Fibroblast of the aortic adventitia (primary cell): ENCODE results near the gene ORM2. TPM values are rescaled to one million over a fixed set of nuclear protein-coding genes. Genes with fewer than 3 reads are reported as not detected.

Experiments
- DNase-seq: peaks from one replicate; pipeline ENCODE4 v3.0.0-alpha.2; 2010; ENCODE audit warnings: low read depth
- H3K4me3 ChIP-seq: 2 replicates; pipeline ENCODE4 v1.5.1; 2011; ENCODE audit warnings: low read depth, mild to moderate bottlenecking, control low read depth, low read length, moderate library complexity
- total RNA-seq: library from RNA; depleted of rRNA; stranded (reverse); fragments of >200 nt; gene quantifications from 2 replicates; pipeline ENCODE4 v1.2.3, GENCODE V29; 2012; ENCODE audit warnings: low replicate concordance
- TF ChIP-seq, protein P1 (sequence below): IDR thresholded peaks from 2 replicates; pipeline ENCODE4 v1.5.1; 2011; ENCODE audit warnings: mild to moderate bottlenecking, low read length, control low read depth, inconsistent platforms; ENCODE audit not compliant: insufficient read depth

The ORM2 gene
- total RNA-seq, 1 donor: not detected

DNA sequence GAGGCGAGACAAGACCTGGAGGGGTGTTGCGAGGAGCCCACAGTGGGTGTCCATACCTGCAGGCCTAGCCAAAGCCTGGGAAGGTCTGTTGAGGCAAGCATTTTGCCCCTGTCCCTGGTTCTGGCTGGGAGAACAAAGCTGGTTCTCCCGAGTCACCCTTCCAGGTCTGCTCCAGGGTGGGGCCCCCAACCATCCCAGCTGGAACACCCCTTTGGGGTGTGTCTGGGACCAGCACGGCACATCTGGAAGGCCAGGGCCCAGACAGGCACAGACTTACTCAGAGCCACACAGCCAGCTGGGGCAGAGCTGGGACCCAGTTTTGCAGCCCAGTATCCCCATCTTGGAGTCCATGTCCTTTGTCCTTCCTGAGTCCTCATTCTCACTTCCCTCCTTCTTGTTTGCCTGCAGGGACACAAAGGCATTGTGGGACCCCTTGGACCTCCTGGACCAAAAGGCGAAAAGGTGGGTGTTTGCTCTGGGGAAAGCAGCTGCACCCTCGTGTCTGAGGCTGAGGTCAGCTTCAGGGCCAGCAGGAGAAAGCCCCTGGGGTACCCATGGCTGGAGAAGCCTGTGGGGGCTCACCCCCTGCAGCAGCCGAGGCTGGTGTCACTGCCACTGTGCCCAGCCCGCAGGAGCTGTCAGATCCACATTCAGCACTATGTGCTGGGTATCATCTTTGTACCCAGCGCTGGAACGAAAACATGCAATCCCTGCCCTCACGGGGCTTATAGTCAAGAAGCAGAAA, 45.2 kb upstream of the ORM2 start:
- H3K4me3 ChIP-seq: no peak overlapping the region
- TF ChIP-seq, protein P1, sequence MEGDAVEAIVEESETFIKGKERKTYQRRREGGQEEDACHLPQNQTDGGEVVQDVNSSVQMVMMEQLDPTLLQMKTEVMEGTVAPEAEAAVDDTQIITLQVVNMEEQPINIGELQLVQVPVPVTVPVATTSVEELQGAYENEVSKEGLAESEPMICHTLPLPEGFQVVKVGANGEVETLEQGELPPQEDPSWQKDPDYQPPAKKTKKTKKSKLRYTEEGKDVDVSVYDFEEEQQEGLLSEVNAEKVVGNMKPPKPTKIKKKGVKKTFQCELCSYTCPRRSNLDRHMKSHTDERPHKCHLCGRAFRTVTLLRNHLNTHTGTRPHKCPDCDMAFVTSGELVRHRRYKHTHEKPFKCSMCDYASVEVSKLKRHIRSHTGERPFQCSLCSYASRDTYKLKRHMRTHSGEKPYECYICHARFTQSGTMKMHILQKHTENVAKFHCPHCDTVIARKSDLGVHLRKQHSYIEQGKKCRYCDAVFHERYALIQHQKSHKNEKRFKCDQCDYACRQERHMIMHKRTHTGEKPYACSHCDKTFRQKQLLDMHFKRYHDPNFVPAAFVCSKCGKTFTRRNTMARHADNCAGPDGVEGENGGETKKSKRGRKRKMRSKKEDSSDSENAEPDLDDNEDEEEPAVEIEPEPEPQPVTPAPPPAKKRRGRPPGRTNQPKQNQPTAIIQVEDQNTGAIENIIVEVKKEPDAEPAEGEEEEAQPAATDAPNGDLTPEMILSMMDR: no peak
- no peak for DNase-seq

DNA sequence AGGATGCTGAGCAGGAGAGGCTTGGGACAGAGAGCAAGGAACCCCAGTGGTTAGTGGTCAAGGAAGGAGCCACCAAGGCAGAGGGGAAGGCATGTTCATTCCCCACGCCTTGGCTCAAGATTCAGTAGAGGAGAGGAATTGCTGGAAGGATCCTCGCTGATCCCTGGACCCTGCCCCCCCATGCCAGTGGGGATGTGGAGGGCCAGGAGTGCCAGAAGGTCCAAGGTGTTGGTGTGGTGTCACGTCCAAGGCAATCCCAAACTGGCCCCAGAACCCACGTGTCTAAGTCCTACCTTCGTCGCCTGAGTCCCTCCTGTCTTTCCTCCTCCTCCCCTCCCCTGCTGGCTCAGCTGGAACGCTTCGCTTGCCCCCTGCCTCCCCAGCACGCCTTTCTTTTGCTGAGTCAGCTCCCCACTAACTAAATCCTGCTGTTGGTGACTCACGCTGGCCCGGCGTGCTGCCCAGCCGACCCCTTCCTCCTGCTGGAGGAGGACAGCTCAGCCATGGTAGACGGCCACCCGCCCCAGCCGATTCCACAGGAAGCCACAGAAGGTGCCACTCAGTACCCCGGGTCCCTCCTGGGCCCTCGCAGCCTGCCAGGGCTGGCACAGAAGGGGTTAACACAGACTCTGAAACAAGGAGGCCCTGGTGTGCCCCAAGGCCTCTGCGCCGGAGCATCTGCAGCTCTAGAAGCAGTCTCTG, 44.4 kb upstream of the ORM2 start:
- H3K4me3 ChIP-seq: no peak overlapping the region
- TF ChIP-seq, protein P1: peak; percentile 26
- peak; percentile 88 for DNase-seq

DNA sequence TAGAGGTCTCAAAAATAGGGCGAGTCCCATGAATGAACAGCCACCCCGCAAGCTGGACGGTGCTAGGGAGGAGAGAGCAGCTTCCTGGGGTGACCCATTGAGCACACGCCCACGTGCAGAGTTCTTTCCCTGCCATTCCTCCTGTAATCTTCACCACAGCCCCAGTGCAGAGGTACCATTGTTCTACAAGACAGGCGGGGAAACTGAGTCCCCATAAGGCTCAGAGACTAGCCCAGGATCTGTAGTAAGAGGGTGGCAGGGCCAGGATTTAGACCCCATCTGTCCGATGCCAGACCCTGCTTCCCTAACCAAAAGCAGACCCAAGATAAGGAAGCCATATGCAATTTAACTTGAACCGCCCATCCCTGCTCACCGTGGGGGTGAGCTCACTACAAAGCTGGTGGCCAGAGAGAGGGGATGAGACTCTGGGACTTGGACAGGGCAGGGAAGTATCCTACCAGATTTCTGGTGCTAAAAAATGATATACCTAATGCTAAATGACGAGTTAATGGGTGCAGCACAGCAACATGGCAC, 43.5 kb upstream of the ORM2 start:
- no peak overlapping the region for H3K4me3 ChIP-seq
- DNase-seq: no peak
- TF ChIP-seq, protein P1: no peak

DNA sequence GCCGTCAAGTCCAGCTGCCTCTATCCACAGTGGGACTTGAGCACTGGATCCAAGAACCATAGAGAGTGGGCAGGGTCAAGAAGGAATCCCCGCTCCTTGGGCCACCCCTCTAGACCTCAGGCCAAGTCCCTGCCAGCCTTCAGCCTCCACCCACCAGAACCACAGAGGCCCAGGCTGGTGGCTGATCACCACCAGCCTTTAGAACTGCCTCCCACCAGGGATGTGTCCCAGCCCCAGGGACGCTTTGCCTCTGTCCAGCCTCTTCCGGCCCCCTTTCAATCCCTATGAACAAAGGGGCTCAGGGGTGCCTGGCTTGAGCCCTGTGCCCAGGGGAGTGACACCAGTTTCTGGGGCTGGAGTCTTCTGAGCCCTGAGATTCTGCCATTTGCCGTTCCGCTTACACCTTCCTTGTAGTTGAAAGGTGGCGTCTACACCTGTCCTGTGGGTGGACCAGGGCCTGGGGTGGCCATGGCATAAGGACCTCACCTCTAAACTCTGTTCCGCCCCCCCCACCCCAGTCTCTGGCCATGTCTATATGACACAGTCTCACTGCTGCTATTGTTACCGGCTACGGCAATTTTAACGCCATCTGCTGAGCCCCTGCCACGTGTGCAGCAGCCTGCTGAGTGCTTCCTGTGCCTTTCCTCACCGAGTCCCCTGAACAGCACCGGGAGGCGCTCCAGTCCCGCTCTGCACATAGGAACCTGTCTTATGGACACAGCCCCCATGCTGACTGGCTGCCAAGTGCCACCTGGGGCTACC, 42.5 kb upstream of the ORM2 start:
- TF ChIP-seq, protein P1: no peak
- no peak overlapping the region for H3K4me3 ChIP-seq
- DNase-seq: no peak

DNA sequence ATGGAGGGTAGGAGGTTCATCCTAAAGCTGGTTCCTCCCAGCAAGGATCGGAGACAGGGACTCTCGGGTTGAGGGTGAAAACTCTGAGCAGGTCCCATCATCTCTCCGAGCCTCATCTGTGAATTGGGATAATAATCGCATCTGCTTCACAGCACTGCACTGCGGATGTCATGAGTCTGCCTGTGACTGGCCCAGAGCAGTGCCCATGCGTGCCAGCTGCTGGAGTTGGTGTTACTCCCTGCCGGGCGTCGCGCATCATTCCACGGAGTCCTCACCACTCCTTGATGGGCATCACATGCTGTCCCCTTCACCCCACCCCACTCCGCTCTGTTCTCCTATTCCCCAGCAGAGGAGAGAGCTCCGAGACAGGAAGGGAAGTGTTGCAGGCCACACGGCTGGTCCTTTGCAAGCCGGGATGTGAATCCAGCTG, 41.9 kb upstream of the ORM2 start:
- no peak overlapping the region for H3K4me3 ChIP-seq
- no peak for DNase-seq
- TF ChIP-seq, protein P1: no peak

DNA sequence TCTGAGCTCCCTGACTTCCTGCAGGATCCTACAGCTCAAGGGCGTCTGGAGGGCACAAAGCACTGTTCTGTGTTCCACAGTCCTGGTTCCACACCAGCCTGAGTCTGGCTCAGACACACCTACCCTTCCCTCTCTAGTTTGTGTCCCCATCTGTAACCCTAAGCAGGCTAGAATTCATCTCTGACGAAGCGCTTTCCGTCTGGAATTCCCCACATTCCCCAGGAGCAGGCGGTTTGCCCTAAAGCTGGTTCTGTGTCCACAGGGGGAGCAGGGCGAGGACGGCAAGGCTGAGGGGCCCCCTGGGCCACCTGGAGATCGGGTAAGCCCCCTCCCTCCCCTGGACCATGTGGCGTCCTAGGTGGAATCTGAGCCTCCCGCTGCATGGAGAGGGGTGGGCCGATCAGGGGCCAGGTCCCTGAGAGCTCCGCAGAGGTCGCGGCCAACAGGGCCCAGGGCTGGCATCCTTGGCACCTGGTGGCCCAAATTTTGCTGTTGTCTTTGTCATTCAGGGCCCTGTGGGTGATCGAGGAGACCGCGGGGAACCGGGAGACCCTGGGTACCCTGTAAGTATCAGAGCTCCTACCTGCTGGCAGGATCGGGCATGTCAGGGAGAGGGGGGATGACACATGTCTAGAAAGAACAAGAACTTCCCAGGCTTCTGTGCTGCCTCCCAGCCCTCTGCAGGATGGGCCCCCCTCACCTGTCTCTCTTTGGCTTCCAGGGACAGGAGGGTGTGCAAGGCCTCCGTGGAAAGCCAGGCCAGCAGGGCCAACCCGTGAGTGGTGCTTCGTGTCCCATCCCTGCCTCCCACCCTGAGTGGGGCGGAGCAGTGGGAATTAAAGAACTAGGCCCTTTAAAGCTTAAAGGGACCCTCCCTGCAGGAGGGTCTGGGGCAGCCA, 41.2 kb upstream of the ORM2 start:
- TF ChIP-seq, protein P1: no peak
- H3K4me3 ChIP-seq: no peak overlapping the region
- DNase-seq: peak; percentile 33
